ENCODE measurements around the gene POU6F2. TPM values are rescaled to one million over a fixed set of nuclear protein-coding genes. Genes with fewer than 3 reads are reported as not detected.

POU6F2 gene
- total and polyA plus RNA-seq, 7 donors, result 0.01 TPM; not detected in 6

GRCh38 chr7:39197831-39198230 lies 220.1 kb downstream of the POU6F2 start:
- no peaks in the 10 kb centered on the region for H3K36me3 ChIP-seq (ENCODE audit: insufficient read depth in 1 of 2, low read depth in 1 of 2)
- DNase-seq (no peak), ATAC-seq (no peak)
- intact Hi-C loops (cut with DNase I), result no loop called here
- no peak overlapping the region for H3K4me3 ChIP-seq
- no peaks in the 10 kb centered on the region for H3K4me1 ChIP-seq
- no peaks in the 10 kb centered on the region for H3K9me3 ChIP-seq
- no peak for TF ChIP-seq CTCF (IDR thresholded peaks at IDR 0.05)
- H3K27ac ChIP-seq, result no peak overlapping the region
- no peaks in the 10 kb centered on the region for H3K27me3 ChIP-seq (ENCODE audit: insufficient read depth in 3 of 3, low read length in 2 of 3)
- 75 to 85% (median 80%) methylated on average over 1 of the region's 1 CpG for WGBS, 3 donors

GRCh38 chr7:39198556-39198955 lies 220.8 kb downstream of the POU6F2 start:
- Histone ChIP-seq H3K4me1 (no peaks in the 10 kb centered on the region), H3K27me3 (ENCODE audit: insufficient read depth in 3 of 3, low read length in 2 of 3) (no peaks in the 10 kb centered on the region), H3K9me3 (no peaks in the 10 kb centered on the region), H3K4me3 (no peak overlapping the region), H3K27ac (no peak overlapping the region), H3K36me3 (ENCODE audit: insufficient read depth in 1 of 2, low read depth in 1 of 2) (no peaks in the 10 kb centered on the region)
- ATAC-seq (no peak), DNase-seq (no peak)
- 78 to 90% (median 80%) methylated on average over 2 of the region's 2 CpGs for WGBS, 3 donors
- TF ChIP-seq CTCF (IDR thresholded peaks at IDR 0.05), result no peak
- intact Hi-C loops (cut with DNase I), result no loop called here

- WGBS, 3 donors, result 67 to 79% (median 79%) methylated on average over 4 of the region's 4 CpGs
- TF ChIP-seq CTCF (IDR thresholded peaks at IDR 0.05), result no peak
- DNase-seq (no peak), ATAC-seq (no peak)
- intact Hi-C loops (cut with DNase I), result no loop called here
- Histone ChIP-seq H3K9me3 (no peaks in the 10 kb centered on the region), H3K4me3 (no peak overlapping the region), H3K36me3 (ENCODE audit: insufficient read depth in 1 of 2, low read depth in 1 of 2) (no peaks in the 10 kb centered on the region), H3K27ac (no peak overlapping the region), H3K4me1 (no peaks in the 10 kb centered on the region), H3K27me3 (ENCODE audit: insufficient read depth in 3 of 3, low read length in 2 of 3) (no peaks in the 10 kb centered on the region)
Measured at GRCh38 chr7:39199006-39199405, 221.3 kb downstream of the POU6F2 start.

- Histone ChIP-seq H3K27me3 (ENCODE audit: insufficient read depth in 3 of 3, low read length in 2 of 3) (no peaks in the 10 kb centered on the region), H3K4me3 (no peak overlapping the region), H3K4me1 (no peaks in the 10 kb centered on the region), H3K36me3 (ENCODE audit: insufficient read depth in 1 of 2, low read depth in 1 of 2) (no peaks in the 10 kb centered on the region), H3K27ac (no peak overlapping the region), H3K9me3 (no peaks in the 10 kb centered on the region)
- no peak for DNase-seq
- no peak for TF ChIP-seq CTCF (IDR thresholded peaks at IDR 0.05)
- no peak for ATAC-seq
- intact Hi-C loops (cut with DNase I), result no loop called here
- 72 to 86% (median 86%) methylated on average over 5 of the region's 5 CpGs for WGBS, 3 donors
Measured at GRCh38 chr7:39199951-39200350, 222.2 kb downstream of the POU6F2 start.

- no peak for TF ChIP-seq CTCF (IDR thresholded peaks at IDR 0.05)
- WGBS, 3 donors, result 18 to 34% (median 27%) methylated on average over 1 of the region's 1 CpG
- Histone ChIP-seq H3K27me3 (ENCODE audit: insufficient read depth in 3 of 3, low read length in 2 of 3) (no peaks in the 10 kb centered on the region), H3K4me3 (no peak overlapping the region), H3K9me3 (no peaks in the 10 kb centered on the region), H3K36me3 (ENCODE audit: insufficient read depth in 1 of 2, low read depth in 1 of 2) (no peaks in the 10 kb centered on the region), H3K27ac (no peak overlapping the region), H3K4me1 (no peaks in the 10 kb centered on the region)
- ATAC-seq (no peak), DNase-seq (no peak)
- intact Hi-C loops (cut with DNase I), result no loop called here
Measured at GRCh38 chr7:39202041-39202440, 224.3 kb downstream of the POU6F2 start.

Data from psoas muscle (tissue), 8 donors.